CD4-positive, alpha-beta T cell treated with Interleukin-4 for 1 hour (primary cell): ENCODE measurements around the gene LRP2.
"Not testable (repeated sequence)": the region's sequence is repeated elsewhere in the genome, so short reads cannot be mapped to it uniquely, and the experiment has no call there.

Source experiments
- DNase-seq, 2 donors: peaks; one replicate each; pipeline ENCODE4 v3.0.0-alpha.2; 2020 to 2022

The LRP2 gene

DNA sequence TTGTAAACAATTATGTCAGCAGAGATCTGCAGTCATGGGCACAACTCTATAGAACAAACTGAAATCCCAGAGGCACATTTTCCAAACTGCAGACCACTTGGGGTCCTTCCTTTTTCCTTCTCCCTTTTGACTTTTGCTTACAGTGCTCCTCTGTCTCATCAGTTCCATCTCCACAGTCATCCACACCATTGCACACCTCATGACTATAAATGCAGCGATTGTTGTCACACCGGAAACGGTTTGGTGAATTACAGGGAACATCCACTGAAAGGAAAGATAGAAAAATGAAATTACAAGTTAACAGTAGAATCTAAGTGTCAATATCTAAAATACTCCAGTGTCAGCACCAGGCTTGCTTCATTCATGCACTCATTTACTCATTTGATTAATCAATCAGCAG is 196.5 kb downstream of the LRP2 start:
- DNase-seq = no peak

GRCh38 chr2:169164311-169164710 is 198.0 kb downstream of the LRP2 start:
- no peak for DNase-seq

- no peak for DNase-seq
These were observed 199.7 kb downstream of the LRP2 start for GRCh38 chr2:169162613-169163012.

- DNase-seq = no peak
These were observed 201.3 kb downstream of the LRP2 start for GRCh38 chr2:169160926-169161481.

- no peak for DNase-seq
These were observed 202.6 kb downstream of the LRP2 start for GRCh38 chr2:169159686-169160085.

DNA sequence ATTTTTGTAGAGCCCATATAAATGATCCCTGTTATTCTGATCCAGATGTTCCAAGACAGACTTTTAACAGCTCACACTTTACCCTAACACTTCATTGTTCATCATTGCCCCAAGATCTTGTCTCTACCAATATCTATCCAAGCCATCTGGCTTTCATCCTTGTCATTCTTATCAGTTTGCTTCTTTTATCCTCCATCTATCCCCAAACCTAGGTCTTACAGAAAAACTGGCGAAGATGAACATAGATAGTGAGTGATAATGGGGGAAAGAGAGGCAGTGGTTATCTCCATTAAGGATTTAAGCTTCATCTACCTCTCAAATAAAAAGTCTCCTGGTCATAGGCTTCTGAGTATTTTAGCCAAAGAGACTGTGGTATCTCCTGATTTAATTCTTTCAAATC is 203.5 kb downstream of the LRP2 start:
- DNase-seq = no peak

DNA sequence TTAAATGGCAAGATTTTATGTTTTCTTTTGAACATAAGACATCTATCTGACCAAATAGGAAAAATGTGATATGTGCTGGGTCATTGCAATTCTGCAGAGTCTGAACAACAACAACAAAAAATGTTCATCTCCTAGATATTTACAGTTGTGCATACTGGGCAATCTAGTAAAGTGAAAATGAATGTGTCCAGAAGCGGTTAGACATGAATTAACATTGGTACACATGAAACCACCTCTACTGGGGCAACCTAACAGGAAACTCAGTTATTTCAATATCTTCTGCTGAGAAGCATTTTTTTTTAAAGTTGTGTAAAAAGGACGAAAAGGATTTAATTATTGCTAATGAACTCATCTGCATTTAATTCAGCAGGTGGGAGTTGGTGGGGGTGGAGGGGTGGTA is 216.1 kb downstream of the LRP2 start:
- no peak for DNase-seq

DNA sequence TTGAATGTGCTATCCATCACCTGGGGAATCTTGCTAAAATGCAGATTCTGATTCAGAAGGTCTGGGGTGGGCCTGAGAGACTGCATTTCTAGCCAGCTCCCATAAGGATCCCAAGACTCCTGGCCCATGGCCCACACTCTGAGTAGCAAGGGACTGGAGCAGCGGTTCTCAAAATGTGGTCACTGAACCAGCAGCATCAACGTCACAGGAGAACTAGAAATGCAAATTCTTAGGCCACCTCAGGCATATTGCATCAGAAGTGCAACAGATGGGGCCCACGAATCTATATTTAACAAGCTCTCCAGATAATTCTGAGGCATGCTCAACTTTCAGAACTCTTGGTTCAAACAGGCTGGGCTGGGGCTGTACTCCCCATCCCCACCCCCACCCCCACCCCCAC is 218.3 kb downstream of the LRP2 start:
- DNase-seq = no peak

GRCh38 chr2:169141713-169142352 is 220.5 kb downstream of the LRP2 start:
- DNase-seq = peak; percentile 50 to 56

GRCh38 chr2:169139993-169140767 is 222.2 kb downstream of the LRP2 start:
- no peak for DNase-seq

DNA sequence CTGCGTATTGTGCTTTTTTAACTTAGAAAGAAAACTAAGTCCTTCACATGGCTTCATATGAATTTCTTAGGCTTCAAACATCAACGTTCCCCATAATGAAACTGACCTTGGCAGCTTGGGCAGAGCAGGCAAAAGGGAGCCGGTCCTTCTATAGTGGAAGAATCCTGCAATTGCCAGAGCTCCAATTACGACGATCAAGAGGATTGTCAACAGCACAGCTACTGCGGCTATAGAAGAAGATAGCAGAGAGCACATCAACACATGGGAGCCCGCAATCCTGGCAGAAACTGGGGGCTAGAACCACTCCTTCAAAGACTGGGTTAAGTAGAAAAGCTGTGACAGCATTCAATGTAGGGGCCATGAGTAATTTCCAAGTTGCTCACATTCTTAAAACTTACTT is 223.2 kb downstream of the LRP2 start:
- DNase-seq = no peak

GRCh38 chr2:169137924-169138323 is 224.4 kb downstream of the LRP2 start:
- DNase-seq = no peak

DNA sequence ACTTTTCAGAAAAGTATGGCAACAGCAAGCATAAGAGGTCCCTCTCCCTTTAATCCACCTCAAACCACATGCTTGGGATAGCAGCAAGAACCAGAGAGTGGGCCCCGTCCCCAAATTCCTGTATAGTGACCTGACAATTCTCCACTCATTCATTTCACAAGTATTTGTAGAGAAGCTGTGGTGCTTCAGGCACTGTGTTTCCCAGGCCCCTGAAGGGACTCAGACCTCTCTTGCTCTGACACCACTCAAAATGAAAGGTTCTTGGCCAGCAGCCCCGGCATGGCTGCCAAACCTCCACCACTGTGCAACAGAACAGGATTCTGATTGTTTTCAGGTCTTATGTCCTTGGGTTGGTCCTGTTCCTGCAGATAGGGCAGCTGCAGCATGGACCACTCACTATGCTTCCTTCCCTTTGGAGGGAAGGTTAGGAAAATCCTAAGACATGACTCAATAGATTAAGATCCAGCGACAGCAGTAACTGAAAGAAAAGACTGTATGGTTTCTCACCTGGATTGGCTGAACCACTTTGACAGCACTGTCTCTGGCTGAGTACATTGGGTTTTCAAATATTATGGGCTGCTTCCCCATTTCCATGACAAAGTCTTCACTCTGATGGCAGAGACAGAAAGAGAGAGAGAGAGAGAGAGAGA is 225.3 kb downstream of the LRP2 start:
- no peak for DNase-seq

- not testable (repeated sequence) for DNase-seq
These were observed 225.9 kb downstream of the LRP2 start for GRCh38 chr2:169136428-169136827.

GRCh38 chr2:169134272-169134671 is 228.1 kb downstream of the LRP2 start:
- not testable (repeated sequence) for DNase-seq

DNA sequence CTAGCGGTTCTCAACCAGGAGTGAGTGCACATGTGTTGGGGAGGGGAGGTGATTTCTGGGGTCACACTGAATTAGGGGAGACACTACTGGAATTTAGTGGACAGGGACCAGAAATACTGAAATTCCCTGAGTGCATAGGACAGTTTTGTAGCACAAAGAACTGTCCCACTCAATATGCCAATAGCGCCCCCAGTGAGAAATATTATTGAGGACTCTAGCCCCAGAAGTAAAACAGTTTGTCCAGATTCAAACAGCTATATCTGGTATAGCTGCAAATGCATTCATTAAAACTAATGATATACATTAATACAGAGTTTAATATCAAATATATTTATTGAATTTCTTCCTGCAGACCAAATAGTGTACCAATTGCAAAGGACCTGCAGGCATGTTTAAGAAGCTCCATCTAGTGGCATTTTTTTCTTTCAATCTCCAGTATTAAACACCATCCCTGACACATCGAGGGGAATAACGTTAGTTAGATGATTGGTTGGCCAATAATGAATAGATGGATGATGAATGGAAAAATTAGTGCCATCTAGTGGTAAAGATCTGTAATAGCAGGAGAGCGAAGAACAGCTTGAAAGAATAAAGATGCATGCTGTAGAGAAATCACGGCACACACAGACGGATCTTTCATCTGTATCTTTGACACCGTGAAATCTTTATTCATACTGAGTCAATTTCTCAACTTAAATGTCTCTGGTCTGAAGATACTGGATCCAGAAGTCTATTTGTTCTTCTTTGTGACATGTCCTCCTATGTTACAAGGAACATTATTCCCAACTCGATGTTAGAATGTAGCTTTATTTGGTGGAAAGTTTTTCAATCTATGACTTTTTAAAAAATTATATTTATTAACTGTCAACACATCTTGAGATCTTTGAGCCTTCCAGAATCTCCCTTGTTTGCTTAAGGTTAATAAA is 230.5 kb downstream of the LRP2 start:
- DNase-seq = peak in 1 of 2 donors; percentile 71

GRCh38 chr2:169129703-169130243 is 232.6 kb downstream of the LRP2 start:
- DNase-seq = no peak

- DNase-seq = no peak
These were observed 242.5 kb downstream of the LRP2 start for GRCh38 chr2:169119851-169120250.

DNA sequence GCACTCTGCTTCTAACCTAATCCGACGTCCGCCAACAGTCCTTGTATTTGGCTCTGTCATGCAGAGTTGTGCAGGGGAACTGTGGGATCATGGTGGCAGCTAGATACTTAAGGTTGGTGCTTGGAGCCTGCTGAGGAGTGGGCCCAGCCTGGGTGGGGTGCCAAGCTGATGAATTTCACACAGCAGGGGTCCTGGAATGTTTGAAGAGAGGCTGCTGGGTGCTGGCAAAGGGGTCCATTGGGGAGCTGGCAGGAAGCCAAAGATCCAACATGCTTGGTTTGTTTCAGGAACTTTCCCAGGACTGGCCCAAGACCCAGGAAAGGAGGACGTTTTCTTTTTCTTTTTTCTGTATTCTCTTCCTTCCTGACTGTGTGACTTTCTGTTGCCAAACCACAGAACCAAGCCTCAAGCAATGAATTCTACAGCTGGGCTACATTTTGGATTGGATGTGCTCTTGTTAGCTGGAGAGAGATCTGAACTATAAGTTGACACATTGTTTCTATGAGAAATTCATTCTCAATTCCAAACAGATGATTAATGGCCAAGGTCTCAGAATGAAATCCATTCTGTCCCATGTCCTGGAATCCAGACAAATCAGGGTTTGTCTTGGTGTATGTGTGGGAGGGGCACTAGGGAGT is 243.1 kb downstream of the LRP2 start:
- DNase-seq = no peak

GRCh38 chr2:169118060-169118459 is 244.3 kb downstream of the LRP2 start:
- DNase-seq = no peak

DNA sequence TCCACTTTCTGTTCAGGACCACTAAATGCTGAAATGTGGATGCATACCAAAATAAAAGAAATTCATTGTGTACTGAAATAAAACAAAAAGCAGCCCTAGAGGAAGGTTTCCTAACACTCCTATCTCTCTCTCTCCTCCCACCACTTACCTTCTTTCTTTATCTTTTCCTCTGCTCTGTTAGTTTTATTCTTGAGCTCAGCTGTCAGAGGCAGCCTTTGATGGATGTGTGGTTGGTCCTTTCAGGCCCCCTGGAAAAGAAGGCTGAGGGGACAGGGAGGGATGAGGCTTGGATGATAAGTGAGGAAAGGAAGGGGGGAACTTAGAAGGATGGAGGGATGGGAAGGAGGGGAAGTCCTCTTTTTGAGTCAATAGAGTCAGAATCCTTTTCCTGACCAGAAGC is 245.3 kb downstream of the LRP2 start:
- DNase-seq = no peak

GRCh38 chr2:169116327-169116726 is 246.0 kb downstream of the LRP2 start:
- no peak for DNase-seq
